HCT116 (cell line): ENCODE measurements around the gene SPSB4.

ENCODE experiments used
- EZH2 ChIP-seq: fragments of 200-600 bp; sonication (generic); IDR thresholded peaks from 2 replicates; pipeline ENCODE4 v1.6.1; 2017; ENCODE audit warnings: antibody characterized with exemption, mixed run types
- TF ChIP-seq, protein P1 (sequence below), 3 experiments: fragments of 200-600 bp in 1 of 3; sonication (generic) in 1 of 3; IDR thresholded peaks in 2 of 3; conservative IDR thresholded peaks in 1 of 3; 2 replicates each; pipeline ENCODE4 v1.5.1; 2012 to 2017; ENCODE audit warnings: low read depth in 2 of 3, low read length in 2 of 3, antibody characterized with exemption in 1 of 3, borderline replicate concordance in 1 of 3, control low read depth in 1 of 3, mild to moderate bottlenecking in 1 of 3, mixed read lengths in 1 of 3, mixed run types in 1 of 3, moderate library complexity in 1 of 3; ENCODE audit not compliant: insufficient read depth in 1 of 3

DNA sequence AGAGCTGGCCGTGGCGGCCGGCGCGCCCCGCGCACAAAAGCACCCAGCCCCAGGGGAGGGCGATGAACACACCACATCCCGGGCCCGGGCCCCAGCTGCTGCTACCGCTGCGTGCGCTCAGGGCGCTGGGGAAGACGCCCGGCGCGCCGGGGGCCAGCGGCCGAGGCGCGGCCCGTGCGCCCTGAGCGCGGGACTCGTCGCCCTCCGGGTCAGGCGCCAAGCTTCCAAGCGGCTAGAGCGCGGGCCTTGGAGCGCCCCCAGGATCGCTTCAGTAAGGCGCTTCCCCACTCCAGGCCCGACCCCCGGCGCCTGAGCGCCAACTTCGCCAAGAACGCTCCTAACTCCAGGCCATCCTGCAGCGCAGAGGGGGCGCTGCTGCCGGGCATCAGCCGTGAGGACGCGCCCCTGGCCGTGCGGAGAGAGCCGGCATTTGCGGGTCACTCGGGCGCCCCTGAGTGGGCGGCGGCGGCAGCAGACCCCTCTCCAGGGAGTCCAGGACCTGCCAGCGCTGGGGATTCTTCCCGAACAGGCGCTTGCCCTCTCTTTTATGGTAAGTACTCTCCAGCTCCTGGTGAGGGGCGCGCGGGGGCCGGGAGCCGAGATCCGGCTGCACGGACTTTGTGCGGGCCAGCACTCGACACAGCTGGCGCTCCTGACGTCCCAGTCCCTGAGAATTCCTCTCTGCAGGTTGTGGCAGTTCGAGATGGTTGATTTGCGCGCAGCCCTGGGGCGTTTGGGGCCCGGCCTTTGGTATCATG, 475 bp downstream of the SPSB4 start:
- TF ChIP-seq EZH2 = no peak
- TF ChIP-seq, protein P1, sequence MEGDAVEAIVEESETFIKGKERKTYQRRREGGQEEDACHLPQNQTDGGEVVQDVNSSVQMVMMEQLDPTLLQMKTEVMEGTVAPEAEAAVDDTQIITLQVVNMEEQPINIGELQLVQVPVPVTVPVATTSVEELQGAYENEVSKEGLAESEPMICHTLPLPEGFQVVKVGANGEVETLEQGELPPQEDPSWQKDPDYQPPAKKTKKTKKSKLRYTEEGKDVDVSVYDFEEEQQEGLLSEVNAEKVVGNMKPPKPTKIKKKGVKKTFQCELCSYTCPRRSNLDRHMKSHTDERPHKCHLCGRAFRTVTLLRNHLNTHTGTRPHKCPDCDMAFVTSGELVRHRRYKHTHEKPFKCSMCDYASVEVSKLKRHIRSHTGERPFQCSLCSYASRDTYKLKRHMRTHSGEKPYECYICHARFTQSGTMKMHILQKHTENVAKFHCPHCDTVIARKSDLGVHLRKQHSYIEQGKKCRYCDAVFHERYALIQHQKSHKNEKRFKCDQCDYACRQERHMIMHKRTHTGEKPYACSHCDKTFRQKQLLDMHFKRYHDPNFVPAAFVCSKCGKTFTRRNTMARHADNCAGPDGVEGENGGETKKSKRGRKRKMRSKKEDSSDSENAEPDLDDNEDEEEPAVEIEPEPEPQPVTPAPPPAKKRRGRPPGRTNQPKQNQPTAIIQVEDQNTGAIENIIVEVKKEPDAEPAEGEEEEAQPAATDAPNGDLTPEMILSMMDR (IDR thresholded peaks at IDR 0.05 in 2 of 3, conservative IDR thresholded peaks at IDR 0.05 in 1 of 3; ENCODE audit: borderline replicate concordance in 1 of 3, insufficient read depth in 1 of 3, low read depth in 2 of 3, low read length in 2 of 3) = no peak
